Caco-2 (cell line): ENCODE measurements around the gene TXNRD2. TPM values are rescaled to one million over a fixed set of nuclear protein-coding genes. Genes with fewer than 3 reads are reported as not detected.

Experiments
- Bru-seq: library from RNA; stranded (reverse); fragments of 400-500 nt; gene quantifications from one replicate; lab custom pipeline; 2021; lab: Mats Ljungman, UMichigan
- BruChase-seq, 2 experiments: library from RNA; stranded (reverse); fragments of 400-500 nt; gene quantifications; one replicate each; lab custom pipeline; 2021; lab: Mats Ljungman, UMichigan
- BruUV-seq: library from RNA; stranded (reverse); fragments of 400-500 nt; replicated peaks from 2 replicates; lab custom pipeline; 2021; lab: Mats Ljungman, UMichigan
- CTCF ChIA-PET: fragments of 300-600 bp; sonication (Branson Sonifier 250); formaldehyde crosslinking; loops from one replicate; lab custom pipeline; 2022; ENCODE audit warnings: antibody characterized with exemption; lab: Charles Lee
- POLR2A ChIA-PET: fragments of 300-600 bp; sonication (Branson Sonifier 250); formaldehyde crosslinking; loops from one replicate; lab custom pipeline; 2022; ENCODE audit warnings: antibody characterized with exemption; lab: Charles Lee
- DNase-seq, 2 experiments: peaks; one replicate each; pipeline versions ENCODE4 v3.0.0 to v3.0.0-alpha.2; 2020 to 2022
- H3K27me3 ChIP-seq: replicated peaks from 2 replicates; pipeline ENCODE4 v1.6.0; 2011; ENCODE audit warnings: low read length; ENCODE audit not compliant: control insufficient read depth, insufficient read depth
- H3K36me3 ChIP-seq: 2 replicates; pipeline ENCODE4 v1.5.1; 2011; ENCODE audit warnings: low read length; ENCODE audit not compliant: control insufficient read depth, insufficient read depth
- H3K4me1 ChIP-seq: fragments of 250-450 bp; sonication (Bioruptor Pico); 2 replicates; pipeline ENCODE4 v1.5.1; 2020; ENCODE audit warnings: mild to moderate bottlenecking
- H3K4me3 ChIP-seq: 2 replicates; pipeline ENCODE4 v1.5.1; 2011; ENCODE audit warnings: low read depth, mild to moderate bottlenecking, control low read depth, low read length
- H3K9me3 ChIP-seq: fragments of 250-450 bp; sonication (Bioruptor Pico); 2 replicates; pipeline ENCODE4 v1.5.1; 2020; ENCODE audit warnings: mild to moderate bottlenecking, moderate library complexity
- H3K27ac Mint-ChIP-seq: one replicate; pipeline ENCODE4 v1.8.0; 2022; ENCODE audit warnings: mixed read lengths; ENCODE audit not compliant: unreplicated experiment
- H3K27me3 Mint-ChIP-seq: one replicate; pipeline ENCODE4 v1.8.0; 2022; ENCODE audit warnings: mixed read lengths; ENCODE audit not compliant: insufficient read depth, unreplicated experiment
- H3K36me3 Mint-ChIP-seq: one replicate; pipeline ENCODE4 v1.8.0; 2022; ENCODE audit warnings: mild to moderate bottlenecking, mixed read lengths; ENCODE audit not compliant: insufficient read depth, unreplicated experiment
- H3K4me1 Mint-ChIP-seq: one replicate; pipeline ENCODE4 v1.8.0; 2022; ENCODE audit warnings: low read depth, mixed read lengths; ENCODE audit not compliant: unreplicated experiment
- H3K4me3 Mint-ChIP-seq: one replicate; pipeline ENCODE4 v1.8.0; 2022; ENCODE audit warnings: mild to moderate bottlenecking, moderate library complexity, mixed read lengths; ENCODE audit not compliant: unreplicated experiment
- H3K9me3 Mint-ChIP-seq: one replicate; pipeline ENCODE4 v1.8.0; 2022; ENCODE audit warnings: mixed read lengths; ENCODE audit not compliant: unreplicated experiment
- intact Hi-C: fragments of 100-400 bp; cut with micrococcal nuclease; formaldehyde crosslinking; loops from one replicate; pipeline ENCODE4 v1.10.0; 2022; ENCODE audit not compliant: unreplicated experiment
- long read RNA-seq: library from polyadenylated mRNA; stranded (forward); transcript quantifications from one replicate; pipeline ENCODE4 v2.0.0, GENCODE V29; 2022
- total RNA-seq: library from RNA; stranded (reverse); gene quantifications from 2 replicates; pipeline ENCODE4 v1.2.3, GENCODE V29; 2022
- TF ChIP-seq, protein P1 (sequence below), 2 experiments: fragments of 200-600 bp in 1 of 2; IDR thresholded peaks; 1 replicate in 1 of 2; 2 replicates in 1 of 2; pipeline versions ENCODE4 v1.5.1 to v1.8.0; 2011 to 2022; ENCODE audit warnings: antibody characterized with exemption in 1 of 2, control low read depth in 1 of 2, inconsistent platforms in 1 of 2, low read depth in 1 of 2, low read length in 1 of 2, mild to moderate bottlenecking in 1 of 2, moderate library complexity in 1 of 2; ENCODE audit not compliant: insufficient read depth in 1 of 2, severe bottlenecking in 1 of 2, unreplicated experiment in 1 of 2

Gene TXNRD2
- total RNA-seq (44.8 and 47.0 TPM in 2 replicates), Bru-seq, nascent RNA (percentile 58 among the genes with signal in this experiment), BruChase-seq, experiment 1, labeled RNA remaining after a 2-hour chase (percentile 58 among the genes with signal in this experiment), BruChase-seq, experiment 2, labeled RNA remaining after a 6-hour chase (percentile 60 among the genes with signal in this experiment)
- long read RNA-seq, transcript TXNRD2-206 (7 exons, 1,129 nt) = major isoform, 10 of 81 reads
- long read RNA-seq, partial matches to known transcripts = 9 of 81 reads
- long read RNA-seq, other reads (novel, unspliced or antisense) = 54 of 81 reads

DNA sequence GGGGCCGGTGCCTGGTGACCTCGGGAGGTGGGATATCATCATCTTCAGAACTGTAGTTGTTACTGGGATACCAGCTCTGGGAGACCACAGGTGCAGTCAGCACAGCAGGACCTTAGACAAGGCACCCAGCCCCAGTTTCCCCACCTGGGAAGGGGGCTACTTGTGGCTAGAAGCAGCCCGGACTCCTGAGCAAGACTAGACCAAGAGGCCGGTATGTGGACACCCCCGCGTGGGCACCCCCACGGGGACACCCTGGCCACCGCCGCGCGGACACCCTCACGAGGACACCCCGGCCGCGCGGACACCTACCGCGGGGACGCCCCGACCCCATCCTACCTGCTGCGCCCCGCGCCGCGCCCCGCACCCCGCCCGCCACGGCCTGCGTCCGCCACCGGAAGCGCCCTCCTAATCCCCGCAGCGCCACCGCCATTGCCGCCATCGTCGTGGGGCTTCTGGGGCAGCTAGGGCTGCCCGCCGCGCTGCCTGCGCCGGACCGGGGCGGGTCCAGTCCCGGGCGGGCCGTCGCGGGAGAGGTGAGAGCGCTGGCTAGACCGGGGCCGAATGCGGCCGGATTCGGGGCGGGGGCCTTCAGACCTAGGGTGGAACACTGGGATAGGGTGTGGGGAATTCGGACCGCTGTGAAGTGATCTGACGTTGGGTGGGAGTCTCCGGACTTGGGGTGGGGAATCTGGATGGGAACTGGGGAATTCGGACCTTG lies at the start of gene TXNRD2, which contains the start of gene COMT:
Gene TXNRD2 (minus strand): TSS at position 454 of the 718 bp plus-strand sequence. CDS start 15 bp downstream, at position 439.
Gene COMT (plus strand): TSS at position 408 of the 718 bp plus-strand sequence. CDS start 20,755 bp downstream, outside the sequence.
- BruUV-seq = no TSS peak
- ChIA-PET POLR2A (interaction anchor here (0.9 kb wide), 1 partner anchor 176 kb away, joined by 3 read pairs; no protein-coding TSS in a partner anchor), CTCF (interaction anchor here (0.7 to 2.9 kb wide), 2 partner anchors 9 to 12 kb away, joined by 10 to 17 read pairs; no protein-coding TSS in a partner anchor)
- H3K9me3 ChIP-seq = no peaks in the 10 kb centered on the region; the same call in 1 of the 2 replicates
- Mint-ChIP-seq H3K36me3 (peaks cover 31% of the 10 kb centered on the region), H3K4me1 (peaks cover 10% of the 10 kb centered on the region), H3K27me3 (no peaks in the 10 kb centered on the region), H3K4me3 (peak within 1 kb of the TSS; percentile 96), H3K27ac (peak within 1 kb of the TSS; percentile 96), H3K9me3 (peaks cover 16% of the 10 kb centered on the region)
- TF ChIP-seq, protein P1, sequence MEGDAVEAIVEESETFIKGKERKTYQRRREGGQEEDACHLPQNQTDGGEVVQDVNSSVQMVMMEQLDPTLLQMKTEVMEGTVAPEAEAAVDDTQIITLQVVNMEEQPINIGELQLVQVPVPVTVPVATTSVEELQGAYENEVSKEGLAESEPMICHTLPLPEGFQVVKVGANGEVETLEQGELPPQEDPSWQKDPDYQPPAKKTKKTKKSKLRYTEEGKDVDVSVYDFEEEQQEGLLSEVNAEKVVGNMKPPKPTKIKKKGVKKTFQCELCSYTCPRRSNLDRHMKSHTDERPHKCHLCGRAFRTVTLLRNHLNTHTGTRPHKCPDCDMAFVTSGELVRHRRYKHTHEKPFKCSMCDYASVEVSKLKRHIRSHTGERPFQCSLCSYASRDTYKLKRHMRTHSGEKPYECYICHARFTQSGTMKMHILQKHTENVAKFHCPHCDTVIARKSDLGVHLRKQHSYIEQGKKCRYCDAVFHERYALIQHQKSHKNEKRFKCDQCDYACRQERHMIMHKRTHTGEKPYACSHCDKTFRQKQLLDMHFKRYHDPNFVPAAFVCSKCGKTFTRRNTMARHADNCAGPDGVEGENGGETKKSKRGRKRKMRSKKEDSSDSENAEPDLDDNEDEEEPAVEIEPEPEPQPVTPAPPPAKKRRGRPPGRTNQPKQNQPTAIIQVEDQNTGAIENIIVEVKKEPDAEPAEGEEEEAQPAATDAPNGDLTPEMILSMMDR (IDR thresholded peaks at IDR 0.05; ENCODE audit: insufficient read depth in 1 of 2, low read depth in 1 of 2, low read length in 1 of 2, severe bottlenecking in 1 of 2, unreplicated experiment in 1 of 2) = no peak
- DNase-seq = peak; percentile 79 to 88
- H3K4me1 ChIP-seq = peaks cover 13% of the 10 kb centered on the region
- intact Hi-C loops = no loop called here
- H3K4me3 ChIP-seq = peak within 1 kb of the TSS; percentile 62
- H3K36me3 ChIP-seq = no peaks in the 10 kb centered on the region
- no peaks in the 10 kb centered on the region for H3K27me3 ChIP-seq

DNA sequence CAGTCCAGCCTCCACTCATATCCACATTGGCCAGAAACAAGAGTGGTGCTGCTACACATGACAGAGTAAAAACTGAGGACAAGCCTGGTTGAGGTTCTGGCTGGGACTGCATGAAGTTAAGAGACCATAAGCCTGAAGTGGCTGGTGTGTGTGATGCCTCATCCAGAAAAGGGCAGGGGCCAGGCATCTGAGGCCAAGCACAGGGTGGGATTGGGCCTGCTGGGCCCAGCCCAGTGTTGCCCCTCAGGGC lies 49.7 kb upstream of the TXNRD2 start:
- Histone ChIP-seq H3K27me3 (no peaks in the 10 kb centered on the region), H3K4me1 (no peaks in the 10 kb centered on the region), H3K9me3 (no peaks in the 10 kb centered on the region), H3K4me3 (no peak overlapping the region), H3K36me3 (no peaks in the 10 kb centered on the region)
- POLR2A ChIA-PET = no interaction called here
- Mint-ChIP-seq H3K27me3 (no peaks in the 10 kb centered on the region), H3K4me1 (no peaks in the 10 kb centered on the region), H3K27ac (no peak overlapping the region), H3K36me3 (no peaks in the 10 kb centered on the region), H3K4me3 (no peak overlapping the region), H3K9me3 (no peaks in the 10 kb centered on the region)
- CTCF ChIA-PET = no interaction called here
- no TSS peak for BruUV-seq
- DNase-seq = no peak
- intact Hi-C loops = no loop called here
- TF ChIP-seq, protein P1 (IDR thresholded peaks at IDR 0.05; ENCODE audit: insufficient read depth in 1 of 2, low read depth in 1 of 2, low read length in 1 of 2, severe bottlenecking in 1 of 2, unreplicated experiment in 1 of 2) = no peak

DNA sequence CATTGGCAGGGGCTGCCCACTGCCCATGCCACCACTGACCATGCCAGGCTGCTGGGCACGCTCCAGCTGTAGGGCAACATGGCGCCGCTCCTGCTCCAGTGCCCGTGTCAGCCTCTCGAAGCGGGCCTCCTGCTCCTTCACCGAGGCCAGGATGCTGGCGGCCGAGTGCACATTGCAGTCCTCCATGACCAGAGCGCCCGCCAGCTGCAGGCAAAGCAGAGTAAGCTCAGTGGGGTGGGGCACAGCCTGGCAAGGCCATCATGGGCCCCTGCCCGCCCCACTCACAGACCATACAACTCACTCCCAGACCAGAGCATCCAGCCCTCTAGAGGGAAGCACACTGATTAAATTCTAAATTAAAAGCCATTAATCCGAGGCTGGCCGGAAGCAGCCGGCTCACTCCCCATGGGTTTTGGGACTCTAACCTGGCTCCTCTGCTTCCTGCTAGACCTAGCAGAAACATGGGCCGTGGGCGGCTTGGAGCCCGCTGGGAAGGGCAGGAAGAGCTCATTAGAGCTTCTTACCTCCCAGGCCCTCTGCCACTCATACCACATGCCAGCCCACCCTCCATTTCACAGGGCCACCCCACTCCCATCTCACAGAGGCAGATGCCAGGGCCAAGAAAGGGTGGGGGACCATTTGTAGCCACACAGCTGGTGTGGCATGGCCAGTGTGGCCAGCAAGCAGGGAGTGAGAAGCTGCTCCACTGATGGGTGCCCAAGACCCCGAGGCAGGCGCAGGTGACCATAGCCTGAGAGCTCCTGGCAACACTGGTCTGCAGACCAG lies 49.2 kb upstream of the TXNRD2 start:
- ChIA-PET POLR2A (no interaction called here), CTCF (no interaction called here)
- TF ChIP-seq, protein P1 (IDR thresholded peaks at IDR 0.05; ENCODE audit: insufficient read depth in 1 of 2, low read depth in 1 of 2, low read length in 1 of 2, severe bottlenecking in 1 of 2, unreplicated experiment in 1 of 2) = no peak
- Histone ChIP-seq H3K36me3 (no peaks in the 10 kb centered on the region), H3K27me3 (no peaks in the 10 kb centered on the region), H3K4me3 (no peak overlapping the region), H3K9me3 (no peaks in the 10 kb centered on the region), H3K4me1 (no peaks in the 10 kb centered on the region)
- Mint-ChIP-seq H3K27ac (no peak overlapping the region), H3K36me3 (no peaks in the 10 kb centered on the region), H3K4me1 (no peaks in the 10 kb centered on the region), H3K4me3 (no peak overlapping the region), H3K9me3 (no peaks in the 10 kb centered on the region), H3K27me3 (no peaks in the 10 kb centered on the region)
- DNase-seq = no peak
- intact Hi-C loops = no loop called here
- no TSS peak for BruUV-seq
